GM23338 (cell line): Measurements from ENCODE around the gene VMP1. TPM values are rescaled to one million over a fixed set of nuclear protein-coding genes. Genes with fewer than 3 reads are reported as not detected.

ENCODE experiments used
- ATAC-seq: fragments of 200-7000 bp; cut with Tn5 transposase; 3 replicates; pipeline ENCODE4 v1.9.1; 2020
- DNase-seq: peaks from one replicate; pipeline ENCODE4 v3.0.0-alpha.2; 2015; ENCODE audit warnings: low spot score
- H2AFZ ChIP-seq: fragments of 200-600 bp; sonication (generic); 2 replicates; pipeline ENCODE4 v1.8.0; 2016; ENCODE audit warnings: antibody characterized with exemption, mild to moderate bottlenecking, moderate library complexity
- H3F3A ChIP-seq: fragments of 200-600 bp; sonication (generic); replicated peaks from 2 replicates; pipeline ENCODE4 v1.8.0; 2017; ENCODE audit warnings: antibody characterized with exemption, mixed run types, low read depth
- H3K27ac ChIP-seq: fragments of 200-600 bp; sonication (generic); 2 replicates; pipeline ENCODE4 v1.6.1; 2016; ENCODE audit warnings: low read depth
- H3K27me3 ChIP-seq: fragments of 200-600 bp; sonication (generic); 2 replicates; pipeline ENCODE4 v1.8.0; 2016; ENCODE audit warnings: mild to moderate bottlenecking, mixed run types, moderate library complexity; ENCODE audit not compliant: insufficient read depth
- H3K36me3 ChIP-seq: fragments of 200-600 bp; sonication (generic); 2 replicates; pipeline ENCODE4 v1.8.0; 2016; ENCODE audit warnings: mild to moderate bottlenecking; ENCODE audit not compliant: insufficient read depth
- H3K4me1 ChIP-seq: fragments of 200-600 bp; sonication (generic); 2 replicates; pipeline ENCODE4 v1.8.0; 2016; ENCODE audit warnings: mild to moderate bottlenecking, moderate library complexity; ENCODE audit not compliant: insufficient read depth
- H3K4me2 ChIP-seq: fragments of 200-600 bp; sonication (generic); 2 replicates; pipeline ENCODE4 v1.7.1; 2017; ENCODE audit warnings: mixed run types
- H3K4me3 ChIP-seq: fragments of 200-600 bp; sonication (generic); 2 replicates; pipeline ENCODE4 v1.6.1; 2016; ENCODE audit warnings: mixed run types
- H3K79me2 ChIP-seq: fragments of 200-600 bp; sonication (generic); replicated peaks from 2 replicates; pipeline ENCODE4 v1.8.0; 2017; ENCODE audit warnings: mild to moderate bottlenecking; ENCODE audit not compliant: insufficient read depth
- H3K9me2 ChIP-seq: fragments of 200-600 bp; sonication (generic); 2 replicates; pipeline ENCODE4 v1.8.0; 2017; ENCODE audit not compliant: insufficient read depth
- H4K20me1 ChIP-seq: fragments of 200-600 bp; sonication (generic); replicated peaks from 2 replicates; pipeline ENCODE4 v1.8.0; 2017; ENCODE audit warnings: mild to moderate bottlenecking; ENCODE audit not compliant: insufficient read depth
- H3K27ac Mint-ChIP-seq: 2 replicates; pipeline ENCODE4 v1.8.0; 2020; ENCODE audit warnings: inconsistent platforms, mild to moderate bottlenecking, moderate library complexity, mixed read lengths
- H3K27me3 Mint-ChIP-seq: 3 replicates; pipeline ENCODE4 v1.8.0; 2022; ENCODE audit warnings: low read depth, mild to moderate bottlenecking, moderate library complexity, mixed read lengths, inconsistent platforms; ENCODE audit not compliant: insufficient read depth, poor library complexity
- H3K36me3 Mint-ChIP-seq: 3 replicates; pipeline ENCODE4 v1.8.0; 2021; ENCODE audit warnings: low read depth, mild to moderate bottlenecking, inconsistent platforms, moderate library complexity, mixed read lengths
- H3K4me1 Mint-ChIP-seq: 3 replicates; pipeline ENCODE4 v1.8.0; 2020; ENCODE audit warnings: mild to moderate bottlenecking, inconsistent platforms, mixed read lengths
- H3K4me3 Mint-ChIP-seq: 3 replicates; pipeline ENCODE4 v1.8.0; 2021; ENCODE audit warnings: moderate library complexity, mild to moderate bottlenecking, inconsistent platforms, mixed read lengths
- H3K9me3 Mint-ChIP-seq: 3 replicates; pipeline ENCODE4 v1.8.0; 2020; ENCODE audit warnings: moderate library complexity, mild to moderate bottlenecking, inconsistent platforms, mixed read lengths
- CREB1 ChIP-seq: fragments of 250-450 bp; sonication (Bioruptor Pico); IDR thresholded peaks from 2 replicates; pipeline ENCODE4 v1.5.0; 2020; ENCODE audit warnings: low read depth, mild to moderate bottlenecking, moderate library complexity
- EZH2 ChIP-seq: fragments of 200-600 bp; sonication (generic); IDR thresholded peaks from one replicate; pipeline ENCODE4 v1.8.0; 2017; ENCODE audit warnings: antibody characterized with exemption, mild to moderate bottlenecking, low read depth; ENCODE audit not compliant: unreplicated experiment
- EZH2phosphoT487 ChIP-seq: fragments of 200-600 bp; sonication (generic); IDR thresholded peaks from one replicate; pipeline ENCODE4 v1.8.1; 2018; ENCODE audit warnings: antibody characterized with exemption; ENCODE audit not compliant: unreplicated experiment
- JUNB ChIP-seq: IDR thresholded peaks from one replicate; pipeline ENCODE4 v1.6.1; 2016; ENCODE audit warnings: antibody characterized with exemption; ENCODE audit not compliant: unreplicated experiment
- NANOG ChIP-seq: IDR thresholded peaks from 2 replicates; pipeline ENCODE4 v1.6.1; 2016; ENCODE audit warnings: antibody characterized with exemption, borderline replicate concordance
- POLR2AphosphoS5 ChIP-seq: IDR thresholded peaks from 2 replicates; pipeline ENCODE4 v1.6.1; 2016; ENCODE audit warnings: antibody characterized with exemption, low read depth
- ZNF114 ChIP-seq: fragments of 250-450 bp; sonication (Bioruptor Pico); IDR thresholded peaks from 2 replicates; pipeline ENCODE4 v1.5.0; 2020; ENCODE audit warnings: mild to moderate bottlenecking, moderate library complexity
- ZNF331 ChIP-seq: fragments of 250-450 bp; sonication (Bioruptor Pico); IDR thresholded peaks from 2 replicates; pipeline ENCODE4 v1.5.0; 2020; ENCODE audit warnings: low read depth, mild to moderate bottlenecking, moderate library complexity
- polyA plus RNA-seq: library from polyadenylated mRNA; unstranded; fragments of >200 nt; fragmentation: Nextera tagmentation; extraction: Ambion mirVana; gene quantifications from 2 replicates; pipeline ENCODE4 v1.2.1, GENCODE V29; 2016
- total RNA-seq: library from RNA; depleted of rRNA; stranded (reverse); fragments of >200 nt; shearing (Covaris generic); gene quantifications from 2 replicates; pipeline ENCODE4 v1.2.3, GENCODE V29; 2014
- TF ChIP-seq, protein P1 (sequence below): IDR thresholded peaks from 2 replicates; pipeline ENCODE4 v1.6.1; 2016; ENCODE audit warnings: antibody characterized with exemption
- TF ChIP-seq, protein P2 (sequence below): IDR thresholded peaks from one replicate; pipeline ENCODE4 v1.6.1; 2018; ENCODE audit warnings: antibody characterized with exemption; ENCODE audit not compliant: unreplicated experiment
- TF ChIP-seq, protein P3 (sequence below): fragments of 250-450 bp; sonication (Bioruptor Pico); IDR thresholded peaks from 2 replicates; pipeline ENCODE4 v1.5.0; 2020; ENCODE audit warnings: mild to moderate bottlenecking, moderate library complexity
- TF ChIP-seq, protein P4 (sequence below), 2 experiments: fragments of 200-600 bp in 1 of 2; sonication (generic) in 1 of 2; conservative IDR thresholded peaks; 2 replicates each; pipeline versions ENCODE4 v1.5.1 to v1.6.1; 2016 to 2017; ENCODE audit warnings: antibody characterized with exemption in 2 of 2, low read depth in 2 of 2, mild to moderate bottlenecking in 2 of 2, moderate library complexity in 1 of 2

Gene VMP1
- total and polyA plus RNA-seq, 2 experiments from 2014 or later = 70.1 to 112 TPM

DNA sequence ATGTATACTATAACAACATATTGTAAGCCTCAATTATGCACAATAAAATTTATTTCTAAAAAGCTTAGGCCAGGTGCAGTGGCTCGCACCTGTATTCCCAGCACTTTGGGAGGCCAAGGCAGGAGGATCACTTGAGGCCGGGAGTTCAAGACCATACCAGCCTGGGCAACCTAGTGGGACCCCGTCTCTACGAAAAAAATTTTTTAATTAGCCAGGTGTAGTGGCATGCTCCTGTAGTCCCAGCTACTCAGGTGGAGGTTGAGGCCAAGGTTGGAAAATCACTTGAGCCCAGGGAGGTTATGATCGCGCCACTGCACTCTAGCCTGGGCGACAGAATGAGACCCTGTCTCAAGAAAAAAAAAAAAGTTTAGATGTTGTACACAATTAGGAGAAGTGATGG is 45.5 kb downstream of the VMP1 start:
- Histone ChIP-seq H2AFZ (no peak overlapping the region), H3K27ac (no peak overlapping the region), H3K4me1 (no peaks in the 10 kb centered on the region), H3K4me2 (no peak overlapping the region), H3K79me2 (no peaks in the 10 kb centered on the region), H3K27me3 (no peaks in the 10 kb centered on the region), H3K9me2 (no peaks in the 10 kb centered on the region), H3K4me3 (no peak overlapping the region), H4K20me1 (no peaks in the 10 kb centered on the region), H3F3A (no peaks in the 10 kb centered on the region), H3K36me3 (no peaks in the 10 kb centered on the region)
- Mint-ChIP-seq H3K36me3 (no peaks in the 10 kb centered on the region; the same call in 1 of the 3 replicates), H3K27me3 (peaks cover 3% of the 10 kb centered on the region), H3K4me3 (no peak overlapping the region), H3K9me3 (no peaks in the 10 kb centered on the region), H3K4me1 (peaks cover 9% of the 10 kb centered on the region), H3K27ac (no peak overlapping the region)
- TF ChIP-seq, protein P1, sequence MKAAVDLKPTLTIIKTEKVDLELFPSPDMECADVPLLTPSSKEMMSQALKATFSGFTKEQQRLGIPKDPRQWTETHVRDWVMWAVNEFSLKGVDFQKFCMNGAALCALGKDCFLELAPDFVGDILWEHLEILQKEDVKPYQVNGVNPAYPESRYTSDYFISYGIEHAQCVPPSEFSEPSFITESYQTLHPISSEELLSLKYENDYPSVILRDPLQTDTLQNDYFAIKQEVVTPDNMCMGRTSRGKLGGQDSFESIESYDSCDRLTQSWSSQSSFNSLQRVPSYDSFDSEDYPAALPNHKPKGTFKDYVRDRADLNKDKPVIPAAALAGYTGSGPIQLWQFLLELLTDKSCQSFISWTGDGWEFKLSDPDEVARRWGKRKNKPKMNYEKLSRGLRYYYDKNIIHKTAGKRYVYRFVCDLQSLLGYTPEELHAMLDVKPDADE = no peak
- no peak for TF ChIP-seq ZNF114 (CRISPR knock-in tag)
- no peak for TF ChIP-seq JUNB
- TF ChIP-seq EZH2phosphoT487 = no peak
- TF ChIP-seq, protein P2, sequence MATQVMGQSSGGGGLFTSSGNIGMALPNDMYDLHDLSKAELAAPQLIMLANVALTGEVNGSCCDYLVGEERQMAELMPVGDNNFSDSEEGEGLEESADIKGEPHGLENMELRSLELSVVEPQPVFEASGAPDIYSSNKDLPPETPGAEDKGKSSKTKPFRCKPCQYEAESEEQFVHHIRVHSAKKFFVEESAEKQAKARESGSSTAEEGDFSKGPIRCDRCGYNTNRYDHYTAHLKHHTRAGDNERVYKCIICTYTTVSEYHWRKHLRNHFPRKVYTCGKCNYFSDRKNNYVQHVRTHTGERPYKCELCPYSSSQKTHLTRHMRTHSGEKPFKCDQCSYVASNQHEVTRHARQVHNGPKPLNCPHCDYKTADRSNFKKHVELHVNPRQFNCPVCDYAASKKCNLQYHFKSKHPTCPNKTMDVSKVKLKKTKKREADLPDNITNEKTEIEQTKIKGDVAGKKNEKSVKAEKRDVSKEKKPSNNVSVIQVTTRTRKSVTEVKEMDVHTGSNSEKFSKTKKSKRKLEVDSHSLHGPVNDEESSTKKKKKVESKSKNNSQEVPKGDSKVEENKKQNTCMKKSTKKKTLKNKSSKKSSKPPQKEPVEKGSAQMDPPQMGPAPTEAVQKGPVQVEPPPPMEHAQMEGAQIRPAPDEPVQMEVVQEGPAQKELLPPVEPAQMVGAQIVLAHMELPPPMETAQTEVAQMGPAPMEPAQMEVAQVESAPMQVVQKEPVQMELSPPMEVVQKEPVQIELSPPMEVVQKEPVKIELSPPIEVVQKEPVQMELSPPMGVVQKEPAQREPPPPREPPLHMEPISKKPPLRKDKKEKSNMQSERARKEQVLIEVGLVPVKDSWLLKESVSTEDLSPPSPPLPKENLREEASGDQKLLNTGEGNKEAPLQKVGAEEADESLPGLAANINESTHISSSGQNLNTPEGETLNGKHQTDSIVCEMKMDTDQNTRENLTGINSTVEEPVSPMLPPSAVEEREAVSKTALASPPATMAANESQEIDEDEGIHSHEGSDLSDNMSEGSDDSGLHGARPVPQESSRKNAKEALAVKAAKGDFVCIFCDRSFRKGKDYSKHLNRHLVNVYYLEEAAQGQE = no peak
- TF ChIP-seq, protein P3, sequence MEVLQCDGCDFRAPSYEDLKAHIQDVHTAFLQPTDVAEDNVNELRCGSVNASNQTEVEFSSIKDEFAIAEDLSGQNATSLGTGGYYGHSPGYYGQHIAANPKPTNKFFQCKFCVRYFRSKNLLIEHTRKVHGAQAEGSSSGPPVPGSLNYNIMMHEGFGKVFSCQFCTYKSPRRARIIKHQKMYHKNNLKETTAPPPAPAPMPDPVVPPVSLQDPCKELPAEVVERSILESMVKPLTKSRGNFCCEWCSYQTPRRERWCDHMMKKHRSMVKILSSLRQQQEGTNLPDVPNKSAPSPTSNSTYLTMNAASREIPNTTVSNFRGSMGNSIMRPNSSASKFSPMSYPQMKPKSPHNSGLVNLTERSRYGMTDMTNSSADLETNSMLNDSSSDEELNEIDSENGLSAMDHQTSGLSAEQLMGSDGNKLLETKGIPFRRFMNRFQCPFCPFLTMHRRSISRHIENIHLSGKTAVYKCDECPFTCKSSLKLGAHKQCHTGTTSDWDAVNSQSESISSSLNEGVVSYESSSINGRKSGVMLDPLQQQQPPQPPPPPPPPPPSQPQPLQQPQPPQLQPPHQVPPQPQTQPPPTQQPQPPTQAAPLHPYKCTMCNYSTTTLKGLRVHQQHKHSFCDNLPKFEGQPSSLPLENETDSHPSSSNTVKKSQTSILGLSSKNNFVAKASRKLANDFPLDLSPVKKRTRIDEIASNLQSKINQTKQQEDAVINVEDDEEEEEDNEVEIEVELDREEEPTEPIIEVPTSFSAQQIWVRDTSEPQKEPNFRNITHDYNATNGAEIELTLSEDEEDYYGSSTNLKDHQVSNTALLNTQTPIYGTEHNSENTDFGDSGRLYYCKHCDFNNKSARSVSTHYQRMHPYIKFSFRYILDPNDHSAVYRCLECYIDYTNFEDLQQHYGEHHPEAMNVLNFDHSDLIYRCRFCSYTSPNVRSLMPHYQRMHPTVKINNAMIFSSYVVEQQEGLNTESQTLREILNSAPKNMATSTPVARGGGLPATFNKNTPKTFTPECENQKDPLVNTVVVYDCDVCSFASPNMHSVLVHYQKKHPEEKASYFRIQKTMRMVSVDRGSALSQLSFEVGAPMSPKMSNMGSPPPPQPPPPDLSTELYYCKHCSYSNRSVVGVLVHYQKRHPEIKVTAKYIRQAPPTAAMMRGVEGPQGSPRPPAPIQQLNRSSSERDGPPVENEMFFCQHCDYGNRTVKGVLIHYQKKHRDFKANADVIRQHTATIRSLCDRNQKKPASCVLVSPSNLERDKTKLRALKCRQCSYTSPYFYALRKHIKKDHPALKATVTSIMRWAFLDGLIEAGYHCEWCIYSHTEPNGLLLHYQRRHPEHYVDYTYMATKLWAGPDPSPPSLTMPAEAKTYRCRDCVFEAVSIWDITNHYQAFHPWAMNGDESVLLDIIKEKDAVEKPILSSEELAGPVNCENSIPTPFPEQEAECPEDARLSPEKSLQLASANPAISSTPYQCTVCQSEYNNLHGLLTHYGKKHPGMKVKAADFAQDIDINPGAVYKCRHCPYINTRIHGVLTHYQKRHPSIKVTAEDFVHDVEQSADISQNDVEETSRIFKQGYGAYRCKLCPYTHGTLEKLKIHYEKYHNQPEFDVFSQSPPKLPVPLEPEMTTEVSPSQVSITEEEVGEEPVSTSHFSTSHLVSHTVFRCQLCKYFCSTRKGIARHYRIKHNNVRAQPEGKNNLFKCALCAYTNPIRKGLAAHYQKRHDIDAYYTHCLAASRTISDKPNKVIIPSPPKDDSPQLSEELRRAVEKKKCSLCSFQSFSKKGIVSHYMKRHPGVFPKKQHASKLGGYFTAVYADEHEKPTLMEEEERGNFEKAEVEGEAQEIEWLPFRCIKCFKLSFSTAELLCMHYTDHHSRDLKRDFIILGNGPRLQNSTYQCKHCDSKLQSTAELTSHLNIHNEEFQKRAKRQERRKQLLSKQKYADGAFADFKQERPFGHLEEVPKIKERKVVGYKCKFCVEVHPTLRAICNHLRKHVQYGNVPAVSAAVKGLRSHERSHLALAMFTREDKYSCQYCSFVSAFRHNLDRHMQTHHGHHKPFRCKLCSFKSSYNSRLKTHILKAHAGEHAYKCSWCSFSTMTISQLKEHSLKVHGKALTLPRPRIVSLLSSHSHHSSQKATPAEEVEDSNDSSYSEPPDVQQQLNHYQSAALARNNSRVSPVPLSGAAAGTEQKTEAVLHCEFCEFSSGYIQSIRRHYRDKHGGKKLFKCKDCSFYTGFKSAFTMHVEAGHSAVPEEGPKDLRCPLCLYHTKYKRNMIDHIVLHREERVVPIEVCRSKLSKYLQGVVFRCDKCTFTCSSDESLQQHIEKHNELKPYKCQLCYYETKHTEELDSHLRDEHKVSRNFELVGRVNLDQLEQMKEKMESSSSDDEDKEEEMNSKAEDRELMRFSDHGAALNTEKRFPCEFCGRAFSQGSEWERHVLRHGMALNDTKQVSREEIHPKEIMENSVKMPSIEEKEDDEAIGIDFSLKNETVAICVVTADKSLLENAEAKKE (CRISPR knock-in tag) = no peak
- TF ChIP-seq, protein P4, sequence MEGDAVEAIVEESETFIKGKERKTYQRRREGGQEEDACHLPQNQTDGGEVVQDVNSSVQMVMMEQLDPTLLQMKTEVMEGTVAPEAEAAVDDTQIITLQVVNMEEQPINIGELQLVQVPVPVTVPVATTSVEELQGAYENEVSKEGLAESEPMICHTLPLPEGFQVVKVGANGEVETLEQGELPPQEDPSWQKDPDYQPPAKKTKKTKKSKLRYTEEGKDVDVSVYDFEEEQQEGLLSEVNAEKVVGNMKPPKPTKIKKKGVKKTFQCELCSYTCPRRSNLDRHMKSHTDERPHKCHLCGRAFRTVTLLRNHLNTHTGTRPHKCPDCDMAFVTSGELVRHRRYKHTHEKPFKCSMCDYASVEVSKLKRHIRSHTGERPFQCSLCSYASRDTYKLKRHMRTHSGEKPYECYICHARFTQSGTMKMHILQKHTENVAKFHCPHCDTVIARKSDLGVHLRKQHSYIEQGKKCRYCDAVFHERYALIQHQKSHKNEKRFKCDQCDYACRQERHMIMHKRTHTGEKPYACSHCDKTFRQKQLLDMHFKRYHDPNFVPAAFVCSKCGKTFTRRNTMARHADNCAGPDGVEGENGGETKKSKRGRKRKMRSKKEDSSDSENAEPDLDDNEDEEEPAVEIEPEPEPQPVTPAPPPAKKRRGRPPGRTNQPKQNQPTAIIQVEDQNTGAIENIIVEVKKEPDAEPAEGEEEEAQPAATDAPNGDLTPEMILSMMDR (conservative IDR thresholded peaks at IDR 0.05; ENCODE audit: low read depth in 2 of 2) = no peak
- TF ChIP-seq NANOG = no peak
- no peak for TF ChIP-seq EZH2
- no peak for TF ChIP-seq CREB1 (CRISPR knock-in tag)
- no peak for TF ChIP-seq ZNF331 (CRISPR knock-in tag)
- TF ChIP-seq POLR2AphosphoS5 = no peak
- no peak for ATAC-seq
- DNase-seq = no peak
